HG03521 (cell line): Measurements from ENCODE around the gene C2.
"Not testable (repeated sequence)": the region's sequence is repeated elsewhere in the genome, so short reads cannot be mapped to it uniquely, and the experiment has no call there.

Experiments
- ATAC-seq: cut with Tn5 transposase; IDR thresholded peaks from one replicate; pipeline ENCODE4 v1.9.1; 2021; ENCODE audit warnings: mild to moderate bottlenecking, moderate library complexity; ENCODE audit not compliant: unreplicated experiment

C2 gene

DNA sequence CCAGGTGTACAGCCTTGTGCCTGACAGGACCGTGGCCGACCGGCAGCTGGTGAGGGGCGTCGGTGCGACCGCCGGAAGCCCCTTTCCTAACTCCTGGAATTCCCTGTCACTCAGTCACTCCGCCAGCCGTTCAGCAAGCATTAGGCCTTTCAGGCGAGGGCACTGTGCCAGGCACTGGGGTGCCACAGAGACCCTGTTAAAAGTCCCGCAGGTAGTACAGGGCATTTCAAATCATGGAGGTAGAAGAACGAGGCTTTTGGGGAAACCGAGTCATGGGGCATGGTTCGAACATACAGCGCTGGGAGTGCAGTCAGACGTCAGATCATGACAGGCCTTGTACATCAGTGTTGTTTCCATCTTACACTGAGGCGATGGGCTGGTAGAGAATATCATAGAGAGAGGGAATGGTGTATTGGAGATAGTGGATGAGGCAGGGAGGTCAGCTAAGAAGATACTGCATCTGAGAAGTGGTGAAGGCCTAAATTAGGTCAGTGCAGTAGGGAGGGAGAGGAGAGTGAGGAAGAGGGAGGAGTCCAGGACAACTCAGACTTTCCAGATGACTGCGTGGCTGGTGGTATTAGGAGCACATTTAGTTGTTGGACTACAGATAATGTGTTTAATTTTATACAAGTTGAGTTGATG, 45.3 kb downstream of the C2 start:
- no peak for ATAC-seq

DNA sequence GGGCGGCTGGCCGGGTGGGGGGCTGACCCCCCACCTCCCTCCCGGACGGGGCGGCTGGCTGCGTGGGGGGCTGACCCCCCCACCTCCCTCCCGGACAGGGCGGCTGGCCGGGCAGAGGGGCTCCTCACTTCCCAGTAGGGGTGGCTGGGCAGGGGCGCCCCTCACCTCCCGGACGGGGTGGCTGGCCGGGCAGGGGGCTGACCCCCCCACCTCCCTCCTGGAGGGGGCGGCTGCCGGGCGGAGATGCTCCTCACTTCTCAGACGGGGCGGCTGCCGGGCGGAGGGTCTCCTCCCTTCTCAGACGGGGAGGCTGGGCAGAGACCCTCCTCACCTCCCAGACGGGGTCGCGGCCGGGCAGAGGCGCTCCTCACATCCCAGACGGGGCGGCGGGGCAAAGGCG, 48.5 kb downstream of the C2 start:
- not testable (repeated sequence) for ATAC-seq

DNA sequence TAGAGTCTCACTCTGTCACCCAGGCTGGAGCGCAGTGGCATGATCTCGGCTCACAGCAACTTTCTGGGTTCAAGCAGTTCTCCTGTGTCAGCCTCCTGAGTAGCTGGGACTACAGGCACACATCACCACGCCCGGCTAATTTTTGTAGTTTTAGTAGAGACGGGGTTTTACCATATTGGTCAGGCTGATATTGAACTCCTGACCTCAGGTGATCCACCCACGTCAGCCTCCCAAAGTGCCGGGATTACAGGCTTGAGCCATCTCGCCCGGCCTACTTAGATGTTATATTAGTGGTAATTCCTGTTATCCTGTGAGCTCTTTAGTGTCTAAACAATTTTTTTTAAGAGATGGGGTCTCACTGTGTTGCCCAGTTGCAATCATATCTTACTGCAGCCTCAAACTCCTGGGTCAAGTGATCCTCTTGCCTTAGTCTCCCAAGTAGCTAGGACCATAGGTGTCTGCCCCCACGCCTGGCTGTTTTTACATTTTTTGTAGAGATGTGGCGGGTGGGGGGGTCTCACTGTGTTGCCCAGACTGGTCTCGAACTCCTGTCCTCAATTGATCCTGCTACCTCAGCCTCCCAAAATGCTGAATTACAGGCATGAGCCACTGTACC, 50.4 kb downstream of the C2 start:
- no peak for ATAC-seq

- ATAC-seq, result no peak
These were observed 51.3 kb downstream of the C2 start for GRCh38 chr6:31978831-31979230.

- no peak for ATAC-seq
These were observed 51.9 kb downstream of the C2 start for GRCh38 chr6:31979238-31979898.

GRCh38 chr6:31980195-31980876, 52.8 kb downstream of the C2 start:
- not testable (repeated sequence) for ATAC-seq

- not testable (repeated sequence) for ATAC-seq
These were observed 53.5 kb downstream of the C2 start for GRCh38 chr6:31980998-31981397.

DNA sequence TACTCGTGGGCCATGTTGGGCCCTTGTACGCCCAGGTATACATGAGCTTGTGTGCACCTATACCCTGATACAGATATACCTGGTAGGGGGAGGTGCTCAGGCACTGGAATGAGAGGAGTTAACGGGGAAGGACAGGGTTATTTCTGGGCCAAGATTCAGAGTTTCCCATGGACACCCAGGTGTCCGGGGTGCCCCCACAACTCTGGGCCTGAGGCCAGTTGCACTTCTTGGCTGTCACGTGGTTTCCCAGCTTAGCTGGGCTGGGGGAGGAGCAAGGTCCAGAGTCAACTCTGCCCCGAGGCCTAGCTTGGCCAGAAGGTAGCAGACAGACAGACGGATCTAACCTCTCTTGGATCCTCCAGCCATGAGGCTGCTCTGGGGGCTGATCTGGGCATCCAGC, 54.2 kb downstream of the C2 start, which contains the start of gene C4A:
C4A (plus strand) TSS at position 314 of the 400 bp plus-strand sequence; CDS start at position 365, 51 bp downstream.
- ATAC-seq, result not testable (repeated sequence)

- ATAC-seq, result not testable (repeated sequence)
These were observed 61.8 kb downstream of the C2 start for GRCh38 chr6:31989363-31989762.

- not testable (repeated sequence) for ATAC-seq
These were observed 66.9 kb downstream of the C2 start for GRCh38 chr6:31994421-31994820.
